ENCODE results near the gene ZPLD1.

GRCh38 chr3:102449341-102449740 lies 14.5 kb downstream of the ZPLD1 start:
- TF ChIP-seq POLR2A (IDR thresholded peaks at IDR 0.05; ENCODE audit: low read depth, low read length) (no peak), POLR2AphosphoS5 (IDR thresholded peaks at IDR 0.05; ENCODE audit: low read depth, low read length) (no peak), PAX5 (IDR thresholded peaks at IDR 0.05; ENCODE audit: insufficient read depth, low read length, severe bottlenecking) (no peak), POU2F2 (IDR thresholded peaks at IDR 0.05; ENCODE audit: low read depth, low read length) (no peak), SPI1 (IDR thresholded peaks at IDR 0.05; ENCODE audit: low read depth, low read length) (no peak), TAF1 (IDR thresholded peaks at IDR 0.05; ENCODE audit: low read depth, low read length) (no peak)
